ENCODE measurements around the gene POLR1B.
"Not testable (repeated sequence)": the region's sequence is repeated elsewhere in the genome, so short reads cannot be mapped to it uniquely, and the experiment has no call there.

POLR1B gene

GRCh38 chr2:112566104-112566503 is 23.8 kb downstream of the POLR1B start:
- Histone ChIP-seq H3K9me3 (ENCODE audit: control insufficient read depth, insufficient read depth, low read length) (no peaks in the 10 kb centered on the region), H4K20me1 (ENCODE audit: control insufficient read depth, insufficient read depth, low read depth, low read length) (no peaks in the 10 kb centered on the region; the same call in 1 of the 2 replicates), H3K4me1 (ENCODE audit: control insufficient read depth, low read length) (no peaks in the 10 kb centered on the region), H3F3A (ENCODE audit: control insufficient read depth, insufficient read depth) (0 out of 2 replicates have a peak, but pooled peaks cover 3% of the 10 kb centered on the region), H3K4me3 (ENCODE audit: low read length) (no peak overlapping the region), H3K9me2 (replicated peaks; ENCODE audit: control insufficient read depth, low read length) (no peaks in the 10 kb centered on the region), H3K36me3 (ENCODE audit: control insufficient read depth, low read length) (peaks cover 93% of the 10 kb centered on the region), H3K79me2 (ENCODE audit: control insufficient read depth, low read length) (peaks cover 22% of the 10 kb centered on the region), H3K27me3 (ENCODE audit: control insufficient read depth, low read length) (no peaks in the 10 kb centered on the region), H3K27ac (ENCODE audit: low read depth, low read length) (no peak overlapping the region), H3K4me2 (ENCODE audit: low read length) (no peak overlapping the region)
- TF ChIP-seq CTCF (IDR thresholded peaks at IDR 0.05; ENCODE audit: low read depth, low read length, poor library complexity, severe bottlenecking) (no peak), EZH2phosphoT487 (IDR thresholded peaks at IDR 0.05; ENCODE audit: borderline replicate concordance, low read length) (no peak)

GRCh38 chr2:112566508-112566907 is 24.2 kb downstream of the POLR1B start:
- not testable (repeated sequence) for H3K9me2 ChIP-seq (replicated peaks; ENCODE audit: control insufficient read depth, low read length); H3F3A ChIP-seq (ENCODE audit: control insufficient read depth, insufficient read depth); H3K4me3 ChIP-seq (ENCODE audit: low read length); H3K4me1 ChIP-seq (ENCODE audit: control insufficient read depth, low read length); H4K20me1 ChIP-seq (ENCODE audit: control insufficient read depth, insufficient read depth, low read depth, low read length); H3K4me2 ChIP-seq (ENCODE audit: low read length); H3K27ac ChIP-seq (ENCODE audit: low read depth, low read length); H3K27me3 ChIP-seq (ENCODE audit: control insufficient read depth, low read length); H3K9me3 ChIP-seq (ENCODE audit: control insufficient read depth, insufficient read depth, low read length)
- Histone ChIP-seq H3K79me2 (ENCODE audit: control insufficient read depth, low read length) (peaks cover 23% of the 10 kb centered on the region), H3K36me3 (ENCODE audit: control insufficient read depth, low read length) (peaks cover 93% of the 10 kb centered on the region)

GRCh38 chr2:112572005-112572404 is 29.7 kb downstream of the POLR1B start:
- Histone ChIP-seq H3K4me2 (ENCODE audit: low read length) (no peak overlapping the region), H3K4me1 (ENCODE audit: control insufficient read depth, low read length) (no peaks in the 10 kb centered on the region), H3F3A (ENCODE audit: control insufficient read depth, insufficient read depth) (no peaks in the 10 kb centered on the region), H3K79me2 (ENCODE audit: control insufficient read depth, low read length) (peaks cover 37% of the 10 kb centered on the region), H4K20me1 (ENCODE audit: control insufficient read depth, insufficient read depth, low read depth, low read length) (no peaks in the 10 kb centered on the region), H3K4me3 (ENCODE audit: low read length) (no peak overlapping the region), H3K27me3 (ENCODE audit: control insufficient read depth, low read length) (no peaks in the 10 kb centered on the region), H3K9me3 (ENCODE audit: control insufficient read depth, insufficient read depth, low read length) (no peaks in the 10 kb centered on the region), H3K36me3 (ENCODE audit: control insufficient read depth, low read length) (peaks cover 99% of the 10 kb centered on the region), H3K9me2 (replicated peaks; ENCODE audit: control insufficient read depth, low read length) (no peaks in the 10 kb centered on the region), H3K27ac (ENCODE audit: low read depth, low read length) (no peak overlapping the region)
- TF ChIP-seq EZH2phosphoT487 (IDR thresholded peaks at IDR 0.05; ENCODE audit: borderline replicate concordance, low read length) = no peak
- no peak for TF ChIP-seq CTCF (IDR thresholded peaks at IDR 0.05; ENCODE audit: low read depth, low read length, poor library complexity, severe bottlenecking)

- H3K9me3 ChIP-seq (ENCODE audit: control insufficient read depth, insufficient read depth, low read length) = no peaks in the 10 kb centered on the region
- H3K27ac ChIP-seq (ENCODE audit: low read depth, low read length) = no peak overlapping the region
- H3K36me3 ChIP-seq (ENCODE audit: control insufficient read depth, low read length) = peaks cover 53% of the 10 kb centered on the region
- H3K4me3 ChIP-seq (ENCODE audit: low read length) = no peak overlapping the region
- TF ChIP-seq EZH2phosphoT487 (IDR thresholded peaks at IDR 0.05; ENCODE audit: borderline replicate concordance, low read length) (no peak), CTCF (IDR thresholded peaks at IDR 0.05; ENCODE audit: low read depth, low read length, poor library complexity, severe bottlenecking) (no peak)
- H4K20me1 ChIP-seq (ENCODE audit: control insufficient read depth, insufficient read depth, low read depth, low read length) = no peaks in the 10 kb centered on the region
- no peak overlapping the region for H3K4me2 ChIP-seq (ENCODE audit: low read length)
- peaks cover 26% of the 10 kb centered on the region for H3F3A ChIP-seq (ENCODE audit: control insufficient read depth, insufficient read depth)
- H3K79me2 ChIP-seq (ENCODE audit: control insufficient read depth, low read length) = peaks cover 24% of the 10 kb centered on the region
- H3K9me2 ChIP-seq (replicated peaks; ENCODE audit: control insufficient read depth, low read length) = no peaks in the 10 kb centered on the region
- peaks cover 10% of the 10 kb centered on the region for H3K4me1 ChIP-seq (ENCODE audit: control insufficient read depth, low read length)
- H3K27me3 ChIP-seq (ENCODE audit: control insufficient read depth, low read length) = no peaks in the 10 kb centered on the region
Measured at GRCh38 chr2:112577756-112578155, 35.5 kb downstream of the POLR1B start.
